OCI-LY1 (cell line): ENCODE data around the gene NAAA.

Source experiments
- H2AFZ ChIP-seq: fragments of 200-600 bp; sonication (generic), shearing (Covaris generic); 2 replicates; pipeline ENCODE4 v1.6.0; 2014; ENCODE audit warnings: antibody characterized with exemption, mild to moderate bottlenecking, low read length
- H3F3A ChIP-seq: fragments of 200-600 bp; sonication (generic), shearing (Covaris generic); 2 replicates; pipeline ENCODE4 v1.6.0; 2014; ENCODE audit warnings: mild to moderate bottlenecking, antibody characterized with exemption, low read length, moderate library complexity; ENCODE audit not compliant: insufficient read depth
- H3K27ac ChIP-seq: fragments of 200-600 bp; sonication (generic); 2 replicates; pipeline ENCODE4 v1.5.1; 2014; ENCODE audit warnings: low read length, mixed run types, mild to moderate bottlenecking, low read depth; ENCODE audit not compliant: poor library complexity, severe bottlenecking
- H3K27me3 ChIP-seq: fragments of 200-600 bp; sonication (generic); 2 replicates; pipeline ENCODE4 v1.6.0; 2014; ENCODE audit warnings: antibody characterized with exemption, mild to moderate bottlenecking, low read length, moderate library complexity; ENCODE audit not compliant: insufficient read depth
- H3K36me3 ChIP-seq: fragments of 200-600 bp; sonication (generic); 2 replicates; pipeline ENCODE4 v1.6.1; 2014; ENCODE audit warnings: mild to moderate bottlenecking, antibody characterized with exemption, low read length, moderate library complexity, mixed read lengths; ENCODE audit not compliant: insufficient read depth
- H3K4me1 ChIP-seq: fragments of 200-600 bp; sonication (generic); 2 replicates; pipeline ENCODE4 v1.5.1; 2014; ENCODE audit warnings: mild to moderate bottlenecking, low read length, moderate library complexity; ENCODE audit not compliant: insufficient read depth, severe bottlenecking
- H3K4me2 ChIP-seq: fragments of 200-600 bp; sonication (generic), shearing (Covaris generic); 2 replicates; pipeline ENCODE4 v1.6.1; 2014; ENCODE audit warnings: low read length
- H3K4me3 ChIP-seq: fragments of 200-600 bp; sonication (generic); 2 replicates; pipeline ENCODE4 v1.5.1; 2014; ENCODE audit warnings: low read length, low read depth, mild to moderate bottlenecking, mixed read lengths; ENCODE audit not compliant: poor library complexity, severe bottlenecking
- H3K79me2 ChIP-seq: fragments of 200-600 bp; shearing (Covaris generic); 2 replicates; pipeline ENCODE4 v1.6.1; 2016; ENCODE audit warnings: mixed run types, low read length, mixed read lengths; ENCODE audit not compliant: insufficient read depth
- H3K9ac ChIP-seq: fragments of 200-600 bp; sonication (generic), shearing (Covaris generic); 2 replicates; pipeline ENCODE4 v1.6.1; 2014; ENCODE audit warnings: mild to moderate bottlenecking, low read length, mixed read lengths
- H3K9me2 ChIP-seq: fragments of 200-600 bp; sonication (generic), shearing (Covaris generic); 2 replicates; pipeline ENCODE4 v1.6.1; 2014; ENCODE audit warnings: low read depth, mild to moderate bottlenecking, low read length, mixed read lengths
- H3K9me3 ChIP-seq: fragments of 200-600 bp; shearing (Covaris generic); 2 replicates; pipeline ENCODE4 v1.6.1; 2014; ENCODE audit warnings: low read length, mixed read lengths
- H4K20me1 ChIP-seq: fragments of 200-600 bp; sonication (generic), shearing (Covaris generic); 2 replicates; pipeline ENCODE4 v1.6.0; 2016; ENCODE audit warnings: mild to moderate bottlenecking, low read length; ENCODE audit not compliant: insufficient read depth
- EZH2 ChIP-seq: fragments of 200-600 bp; sonication (generic), shearing (Covaris generic); IDR thresholded peaks from 2 replicates; pipeline ENCODE4 v1.8.0; 2017; ENCODE audit warnings: borderline replicate concordance, mixed run types, mild to moderate bottlenecking, antibody characterized with exemption, low read length, moderate library complexity, mixed read lengths
- TF ChIP-seq, protein P1 (sequence below): fragments of 200-600 bp; sonication (generic), shearing (Covaris generic); IDR thresholded peaks from 2 replicates; pipeline ENCODE4 v1.5.1; 2017; ENCODE audit warnings: mild to moderate bottlenecking, antibody characterized with exemption, low read length, moderate library complexity, mixed read lengths

The NAAA gene

DNA sequence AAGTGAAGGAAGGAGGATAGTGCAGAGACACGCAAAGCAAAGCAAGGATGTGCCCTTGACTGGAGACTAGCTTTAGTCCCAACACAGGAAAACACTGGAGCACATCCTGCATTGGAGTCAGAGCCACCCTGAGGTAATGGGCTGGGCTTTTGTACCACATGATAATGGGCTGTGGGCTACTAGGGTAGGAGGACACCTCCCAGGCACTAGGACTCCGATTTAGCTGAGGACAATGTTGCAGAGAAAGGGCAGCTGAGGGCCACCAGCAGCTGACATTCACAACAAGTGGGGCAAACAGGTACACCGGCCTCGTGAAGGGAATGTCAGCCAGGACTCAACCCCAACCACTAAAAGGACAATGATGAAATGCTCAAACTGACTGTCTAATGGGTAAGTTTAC is 39.8 kb upstream of the NAAA start:
- no peak overlapping the region for H3K27ac ChIP-seq
- H3K4me3 ChIP-seq, result no peak overlapping the region
- peaks cover 6% of the 10 kb centered on the region for H3K79me2 ChIP-seq
- no peaks in the 10 kb centered on the region for H4K20me1 ChIP-seq
- H3K9me2 ChIP-seq, result no peaks in the 10 kb centered on the region
- H3K4me1 ChIP-seq, result no peaks in the 10 kb centered on the region
- H3K9me3 ChIP-seq, result no peaks in the 10 kb centered on the region
- TF ChIP-seq, protein P1, sequence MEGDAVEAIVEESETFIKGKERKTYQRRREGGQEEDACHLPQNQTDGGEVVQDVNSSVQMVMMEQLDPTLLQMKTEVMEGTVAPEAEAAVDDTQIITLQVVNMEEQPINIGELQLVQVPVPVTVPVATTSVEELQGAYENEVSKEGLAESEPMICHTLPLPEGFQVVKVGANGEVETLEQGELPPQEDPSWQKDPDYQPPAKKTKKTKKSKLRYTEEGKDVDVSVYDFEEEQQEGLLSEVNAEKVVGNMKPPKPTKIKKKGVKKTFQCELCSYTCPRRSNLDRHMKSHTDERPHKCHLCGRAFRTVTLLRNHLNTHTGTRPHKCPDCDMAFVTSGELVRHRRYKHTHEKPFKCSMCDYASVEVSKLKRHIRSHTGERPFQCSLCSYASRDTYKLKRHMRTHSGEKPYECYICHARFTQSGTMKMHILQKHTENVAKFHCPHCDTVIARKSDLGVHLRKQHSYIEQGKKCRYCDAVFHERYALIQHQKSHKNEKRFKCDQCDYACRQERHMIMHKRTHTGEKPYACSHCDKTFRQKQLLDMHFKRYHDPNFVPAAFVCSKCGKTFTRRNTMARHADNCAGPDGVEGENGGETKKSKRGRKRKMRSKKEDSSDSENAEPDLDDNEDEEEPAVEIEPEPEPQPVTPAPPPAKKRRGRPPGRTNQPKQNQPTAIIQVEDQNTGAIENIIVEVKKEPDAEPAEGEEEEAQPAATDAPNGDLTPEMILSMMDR, result no peak
- no peak for TF ChIP-seq EZH2
- H2AFZ ChIP-seq, result no peak overlapping the region
- no peaks in the 10 kb centered on the region for H3K27me3 ChIP-seq
- peaks cover 65% of the 10 kb centered on the region for H3K36me3 ChIP-seq
- H3K4me2 ChIP-seq, result no peak overlapping the region
- H3K9ac ChIP-seq, result no peak overlapping the region
- no peaks in the 10 kb centered on the region for H3F3A ChIP-seq

DNA sequence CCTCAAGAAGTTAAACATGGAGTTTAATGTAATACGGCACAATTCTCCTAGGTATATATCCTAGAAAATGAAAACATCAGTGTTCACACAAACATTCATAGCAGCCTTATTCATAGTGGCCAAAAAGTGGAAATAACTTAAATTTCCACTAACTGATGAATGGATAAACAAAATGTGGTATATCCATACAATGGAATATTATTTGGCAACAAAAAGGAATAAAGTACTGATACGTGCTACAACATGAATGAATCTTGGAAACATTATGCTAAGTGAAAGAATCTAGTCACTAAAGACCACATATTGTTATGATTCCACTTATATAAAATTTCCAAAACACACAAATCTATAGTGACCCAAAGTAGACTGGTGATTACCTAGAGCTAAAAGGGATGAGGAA is 35.4 kb upstream of the NAAA start:
- Histone ChIP-seq H3K27me3 (no peaks in the 10 kb centered on the region), H3K9me3 (no peaks in the 10 kb centered on the region), H3K9ac (no peak overlapping the region), H3K36me3 (peaks cover 82% of the 10 kb centered on the region), H2AFZ (no peak overlapping the region), H3F3A (no peaks in the 10 kb centered on the region), H3K9me2 (no peaks in the 10 kb centered on the region), H3K4me1 (no peaks in the 10 kb centered on the region), H3K27ac (no peak overlapping the region), H3K4me2 (no peak overlapping the region), H4K20me1 (no peaks in the 10 kb centered on the region), H3K79me2 (no peaks in the 10 kb centered on the region), H3K4me3 (no peak overlapping the region)
- no peak for TF ChIP-seq EZH2
- TF ChIP-seq, protein P1, result no peak

DNA sequence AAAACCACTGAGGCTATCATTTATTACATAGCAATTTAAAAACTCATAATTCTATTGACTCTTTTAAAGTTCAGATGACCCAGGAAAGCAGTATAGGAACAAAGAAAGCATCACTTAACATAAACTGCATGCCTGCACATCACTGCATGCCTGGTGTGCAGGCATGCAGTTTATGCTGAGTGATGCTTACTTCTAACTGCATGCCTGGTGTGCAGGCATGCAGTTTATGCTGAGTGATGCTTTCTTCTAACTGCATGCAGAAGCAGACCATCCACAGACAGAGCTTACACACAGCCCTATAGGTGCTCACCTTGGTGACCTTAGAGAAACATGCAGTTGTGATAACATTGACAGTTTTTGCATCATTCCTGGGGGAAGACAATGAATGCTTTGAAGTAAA is 33.0 kb upstream of the NAAA start:
- H3F3A ChIP-seq, result no peaks in the 10 kb centered on the region
- peaks cover 90% of the 10 kb centered on the region for H3K36me3 ChIP-seq
- no peaks in the 10 kb centered on the region for H4K20me1 ChIP-seq
- H3K4me1 ChIP-seq, result no peaks in the 10 kb centered on the region
- no peak overlapping the region for H3K4me3 ChIP-seq
- H3K9ac ChIP-seq, result no peak overlapping the region
- no peak overlapping the region for H3K27ac ChIP-seq
- H3K9me2 ChIP-seq, result no peaks in the 10 kb centered on the region
- H3K79me2 ChIP-seq, result no peaks in the 10 kb centered on the region
- no peak overlapping the region for H2AFZ ChIP-seq
- no peaks in the 10 kb centered on the region for H3K27me3 ChIP-seq
- TF ChIP-seq, protein P1, result no peak
- no peak for TF ChIP-seq EZH2
- H3K9me3 ChIP-seq, result no peaks in the 10 kb centered on the region
- no peak overlapping the region for H3K4me2 ChIP-seq
